ENCODE results near the gene NKD1.

NKD1 gene

GRCh38 chr16:50539053-50539695 lies 9.0 kb upstream of the NKD1 start:
- no peak for DNase-seq

- DNase-seq, result no peak
Measured at GRCh38 chr16:50539822-50540710, 8.1 kb upstream of the NKD1 start.

GRCh38 chr16:50540711-50541007 lies 7.5 kb upstream of the NKD1 start:
- no peak for DNase-seq

- DNase-seq, result no peak
Measured at GRCh38 chr16:50542703-50543102, 5.5 kb upstream of the NKD1 start.

GRCh38 chr16:50546125-50546524 lies 2.1 kb upstream of the NKD1 start:
- no peak for DNase-seq

- no peak for DNase-seq
Measured at GRCh38 chr16:50547340-50548124, 664 bp upstream of the NKD1 start.

- no peak for DNase-seq
Measured at GRCh38 chr16:50548909-50549560, 839 bp downstream of the NKD1 start.

- DNase-seq, result no peak
Measured at GRCh38 chr16:50549561-50549915, 1.3 kb downstream of the NKD1 start.

- no peak for DNase-seq
Measured at GRCh38 chr16:50550035-50550434, 1.8 kb downstream of the NKD1 start.

GRCh38 chr16:50550866-50551641 lies 2.9 kb downstream of the NKD1 start:
- no peak for DNase-seq

- no peak for DNase-seq
Measured at GRCh38 chr16:50552476-50553101, 4.4 kb downstream of the NKD1 start.

- DNase-seq, result no peak
Measured at GRCh38 chr16:50553182-50553710, 5.0 kb downstream of the NKD1 start.

- DNase-seq, result no peak
Measured at GRCh38 chr16:50553731-50554360, 5.7 kb downstream of the NKD1 start.

GRCh38 chr16:50555269-50555875 lies 7.2 kb downstream of the NKD1 start:
- DNase-seq, result no peak

GRCh38 chr16:50555952-50556673 lies 7.9 kb downstream of the NKD1 start:
- DNase-seq, result no peak

- DNase-seq, result no peak
Measured at GRCh38 chr16:50557046-50557445, 8.8 kb downstream of the NKD1 start.

- no peak for DNase-seq
Measured at GRCh38 chr16:50558913-50559312, 10.7 kb downstream of the NKD1 start.

- no peak for DNase-seq
Measured at GRCh38 chr16:50559342-50559741, 11.1 kb downstream of the NKD1 start.

GRCh38 chr16:50559804-50560514 lies 11.8 kb downstream of the NKD1 start:
- DNase-seq, result no peak

Measured in SIG-M5 (cell line).